GM23338 (cell line): ENCODE measurements around the gene PRM3. TPM values are rescaled to one million over a fixed set of nuclear protein-coding genes. Genes with fewer than 3 reads are reported as not detected.

Source experiments
- ATAC-seq: fragments of 200-7000 bp; cut with Tn5 transposase; 3 replicates; pipeline ENCODE4 v1.9.1; 2020
- DNase-seq: peaks from one replicate; pipeline ENCODE4 v3.0.0-alpha.2; 2015; ENCODE audit warnings: low spot score
- H2AFZ ChIP-seq: fragments of 200-600 bp; sonication (generic); 2 replicates; pipeline ENCODE4 v1.8.0; 2016; ENCODE audit warnings: antibody characterized with exemption, mild to moderate bottlenecking, moderate library complexity
- H3F3A ChIP-seq: fragments of 200-600 bp; sonication (generic); replicated peaks from 2 replicates; pipeline ENCODE4 v1.8.0; 2017; ENCODE audit warnings: antibody characterized with exemption, mixed run types, low read depth
- H3K27ac ChIP-seq: fragments of 200-600 bp; sonication (generic); 2 replicates; pipeline ENCODE4 v1.6.1; 2016; ENCODE audit warnings: low read depth
- H3K27me3 ChIP-seq: fragments of 200-600 bp; sonication (generic); 2 replicates; pipeline ENCODE4 v1.8.0; 2016; ENCODE audit warnings: mild to moderate bottlenecking, mixed run types, moderate library complexity; ENCODE audit not compliant: insufficient read depth
- H3K36me3 ChIP-seq: fragments of 200-600 bp; sonication (generic); 2 replicates; pipeline ENCODE4 v1.8.0; 2016; ENCODE audit warnings: mild to moderate bottlenecking; ENCODE audit not compliant: insufficient read depth
- H3K4me1 ChIP-seq: fragments of 200-600 bp; sonication (generic); 2 replicates; pipeline ENCODE4 v1.8.0; 2016; ENCODE audit warnings: mild to moderate bottlenecking, moderate library complexity; ENCODE audit not compliant: insufficient read depth
- H3K4me2 ChIP-seq: fragments of 200-600 bp; sonication (generic); 2 replicates; pipeline ENCODE4 v1.7.1; 2017; ENCODE audit warnings: mixed run types
- H3K4me3 ChIP-seq: fragments of 200-600 bp; sonication (generic); 2 replicates; pipeline ENCODE4 v1.6.1; 2016; ENCODE audit warnings: mixed run types
- H3K79me2 ChIP-seq: fragments of 200-600 bp; sonication (generic); replicated peaks from 2 replicates; pipeline ENCODE4 v1.8.0; 2017; ENCODE audit warnings: mild to moderate bottlenecking; ENCODE audit not compliant: insufficient read depth
- H3K9me2 ChIP-seq: fragments of 200-600 bp; sonication (generic); 2 replicates; pipeline ENCODE4 v1.8.0; 2017; ENCODE audit not compliant: insufficient read depth
- H4K20me1 ChIP-seq: fragments of 200-600 bp; sonication (generic); replicated peaks from 2 replicates; pipeline ENCODE4 v1.8.0; 2017; ENCODE audit warnings: mild to moderate bottlenecking; ENCODE audit not compliant: insufficient read depth
- H3K27ac Mint-ChIP-seq: 2 replicates; pipeline ENCODE4 v1.8.0; 2020; ENCODE audit warnings: inconsistent platforms, mild to moderate bottlenecking, moderate library complexity, mixed read lengths
- H3K27me3 Mint-ChIP-seq: 3 replicates; pipeline ENCODE4 v1.8.0; 2022; ENCODE audit warnings: low read depth, mild to moderate bottlenecking, moderate library complexity, mixed read lengths, inconsistent platforms; ENCODE audit not compliant: insufficient read depth, poor library complexity
- H3K36me3 Mint-ChIP-seq: 3 replicates; pipeline ENCODE4 v1.8.0; 2021; ENCODE audit warnings: low read depth, mild to moderate bottlenecking, inconsistent platforms, moderate library complexity, mixed read lengths
- H3K4me1 Mint-ChIP-seq: 3 replicates; pipeline ENCODE4 v1.8.0; 2020; ENCODE audit warnings: mild to moderate bottlenecking, inconsistent platforms, mixed read lengths
- H3K4me3 Mint-ChIP-seq: 3 replicates; pipeline ENCODE4 v1.8.0; 2021; ENCODE audit warnings: moderate library complexity, mild to moderate bottlenecking, inconsistent platforms, mixed read lengths
- H3K9me3 Mint-ChIP-seq: 3 replicates; pipeline ENCODE4 v1.8.0; 2020; ENCODE audit warnings: moderate library complexity, mild to moderate bottlenecking, inconsistent platforms, mixed read lengths
- CREB1 ChIP-seq: fragments of 250-450 bp; sonication (Bioruptor Pico); IDR thresholded peaks from 2 replicates; pipeline ENCODE4 v1.5.0; 2020; ENCODE audit warnings: low read depth, mild to moderate bottlenecking, moderate library complexity
- EZH2 ChIP-seq: fragments of 200-600 bp; sonication (generic); IDR thresholded peaks from one replicate; pipeline ENCODE4 v1.8.0; 2017; ENCODE audit warnings: antibody characterized with exemption, mild to moderate bottlenecking, low read depth; ENCODE audit not compliant: unreplicated experiment
- EZH2phosphoT487 ChIP-seq: fragments of 200-600 bp; sonication (generic); IDR thresholded peaks from one replicate; pipeline ENCODE4 v1.8.1; 2018; ENCODE audit warnings: antibody characterized with exemption; ENCODE audit not compliant: unreplicated experiment
- JUNB ChIP-seq: IDR thresholded peaks from one replicate; pipeline ENCODE4 v1.6.1; 2016; ENCODE audit warnings: antibody characterized with exemption; ENCODE audit not compliant: unreplicated experiment
- NANOG ChIP-seq: IDR thresholded peaks from 2 replicates; pipeline ENCODE4 v1.6.1; 2016; ENCODE audit warnings: antibody characterized with exemption, borderline replicate concordance
- POLR2AphosphoS5 ChIP-seq: IDR thresholded peaks from 2 replicates; pipeline ENCODE4 v1.6.1; 2016; ENCODE audit warnings: antibody characterized with exemption, low read depth
- STAT1 ChIP-seq: IDR thresholded peaks from one replicate; pipeline ENCODE4 v1.6.1; 2016; ENCODE audit warnings: antibody characterized with exemption; ENCODE audit not compliant: unreplicated experiment
- ZNF114 ChIP-seq: fragments of 250-450 bp; sonication (Bioruptor Pico); IDR thresholded peaks from 2 replicates; pipeline ENCODE4 v1.5.0; 2020; ENCODE audit warnings: mild to moderate bottlenecking, moderate library complexity
- ZNF331 ChIP-seq: fragments of 250-450 bp; sonication (Bioruptor Pico); IDR thresholded peaks from 2 replicates; pipeline ENCODE4 v1.5.0; 2020; ENCODE audit warnings: low read depth, mild to moderate bottlenecking, moderate library complexity
- polyA plus RNA-seq: library from polyadenylated mRNA; unstranded; fragments of >200 nt; fragmentation: Nextera tagmentation; extraction: Ambion mirVana; gene quantifications from 2 replicates; pipeline ENCODE4 v1.2.1, GENCODE V29; 2016
- total RNA-seq: library from RNA; depleted of rRNA; stranded (reverse); fragments of >200 nt; shearing (Covaris generic); gene quantifications from 2 replicates; pipeline ENCODE4 v1.2.3, GENCODE V29; 2014
- TF ChIP-seq, protein P1 (sequence below): fragments of 250-450 bp; sonication (Bioruptor Pico); IDR thresholded peaks from 2 replicates; pipeline ENCODE4 v1.5.0; 2020; ENCODE audit warnings: mild to moderate bottlenecking, moderate library complexity
- TF ChIP-seq, protein P2 (sequence below): IDR thresholded peaks from 2 replicates; pipeline ENCODE4 v1.6.1; 2016; ENCODE audit warnings: antibody characterized with exemption

Gene PRM3
- total and polyA plus RNA-seq, 2 experiments from 2014 or later, result not detected

DNA sequence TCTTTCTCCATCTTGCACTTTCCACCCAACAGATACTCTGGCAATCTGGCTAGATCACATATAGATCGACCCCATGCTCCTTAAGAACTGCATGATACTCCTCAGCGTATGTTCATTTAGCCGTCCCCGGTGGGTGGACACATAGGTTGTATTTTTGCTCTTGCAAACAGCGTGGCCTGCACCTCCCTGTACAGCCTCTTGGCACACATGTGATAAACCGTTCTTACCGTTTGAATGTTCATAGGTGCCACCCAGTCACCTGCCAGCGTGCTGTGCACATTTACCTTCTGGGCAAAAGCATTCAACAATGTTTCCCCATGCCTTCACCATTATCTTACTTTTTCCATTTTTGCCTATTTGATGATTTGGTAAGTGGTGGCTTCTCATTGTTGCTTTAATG lies 10.5 kb downstream of the PRM3 start:
- H3K36me3 ChIP-seq, result no peaks in the 10 kb centered on the region
- H3K9me3 Mint-ChIP-seq, result no peaks in the 10 kb centered on the region; the same call in 2 of the 3 replicates
- H4K20me1 ChIP-seq, result no peaks in the 10 kb centered on the region
- H3K4me2 ChIP-seq, result no peak overlapping the region
- H3K27me3 Mint-ChIP-seq, result peaks cover 11% of the 10 kb centered on the region
- peaks cover 6% of the 10 kb centered on the region for H3F3A ChIP-seq
- no peak for DNase-seq
- TF ChIP-seq, protein P1, sequence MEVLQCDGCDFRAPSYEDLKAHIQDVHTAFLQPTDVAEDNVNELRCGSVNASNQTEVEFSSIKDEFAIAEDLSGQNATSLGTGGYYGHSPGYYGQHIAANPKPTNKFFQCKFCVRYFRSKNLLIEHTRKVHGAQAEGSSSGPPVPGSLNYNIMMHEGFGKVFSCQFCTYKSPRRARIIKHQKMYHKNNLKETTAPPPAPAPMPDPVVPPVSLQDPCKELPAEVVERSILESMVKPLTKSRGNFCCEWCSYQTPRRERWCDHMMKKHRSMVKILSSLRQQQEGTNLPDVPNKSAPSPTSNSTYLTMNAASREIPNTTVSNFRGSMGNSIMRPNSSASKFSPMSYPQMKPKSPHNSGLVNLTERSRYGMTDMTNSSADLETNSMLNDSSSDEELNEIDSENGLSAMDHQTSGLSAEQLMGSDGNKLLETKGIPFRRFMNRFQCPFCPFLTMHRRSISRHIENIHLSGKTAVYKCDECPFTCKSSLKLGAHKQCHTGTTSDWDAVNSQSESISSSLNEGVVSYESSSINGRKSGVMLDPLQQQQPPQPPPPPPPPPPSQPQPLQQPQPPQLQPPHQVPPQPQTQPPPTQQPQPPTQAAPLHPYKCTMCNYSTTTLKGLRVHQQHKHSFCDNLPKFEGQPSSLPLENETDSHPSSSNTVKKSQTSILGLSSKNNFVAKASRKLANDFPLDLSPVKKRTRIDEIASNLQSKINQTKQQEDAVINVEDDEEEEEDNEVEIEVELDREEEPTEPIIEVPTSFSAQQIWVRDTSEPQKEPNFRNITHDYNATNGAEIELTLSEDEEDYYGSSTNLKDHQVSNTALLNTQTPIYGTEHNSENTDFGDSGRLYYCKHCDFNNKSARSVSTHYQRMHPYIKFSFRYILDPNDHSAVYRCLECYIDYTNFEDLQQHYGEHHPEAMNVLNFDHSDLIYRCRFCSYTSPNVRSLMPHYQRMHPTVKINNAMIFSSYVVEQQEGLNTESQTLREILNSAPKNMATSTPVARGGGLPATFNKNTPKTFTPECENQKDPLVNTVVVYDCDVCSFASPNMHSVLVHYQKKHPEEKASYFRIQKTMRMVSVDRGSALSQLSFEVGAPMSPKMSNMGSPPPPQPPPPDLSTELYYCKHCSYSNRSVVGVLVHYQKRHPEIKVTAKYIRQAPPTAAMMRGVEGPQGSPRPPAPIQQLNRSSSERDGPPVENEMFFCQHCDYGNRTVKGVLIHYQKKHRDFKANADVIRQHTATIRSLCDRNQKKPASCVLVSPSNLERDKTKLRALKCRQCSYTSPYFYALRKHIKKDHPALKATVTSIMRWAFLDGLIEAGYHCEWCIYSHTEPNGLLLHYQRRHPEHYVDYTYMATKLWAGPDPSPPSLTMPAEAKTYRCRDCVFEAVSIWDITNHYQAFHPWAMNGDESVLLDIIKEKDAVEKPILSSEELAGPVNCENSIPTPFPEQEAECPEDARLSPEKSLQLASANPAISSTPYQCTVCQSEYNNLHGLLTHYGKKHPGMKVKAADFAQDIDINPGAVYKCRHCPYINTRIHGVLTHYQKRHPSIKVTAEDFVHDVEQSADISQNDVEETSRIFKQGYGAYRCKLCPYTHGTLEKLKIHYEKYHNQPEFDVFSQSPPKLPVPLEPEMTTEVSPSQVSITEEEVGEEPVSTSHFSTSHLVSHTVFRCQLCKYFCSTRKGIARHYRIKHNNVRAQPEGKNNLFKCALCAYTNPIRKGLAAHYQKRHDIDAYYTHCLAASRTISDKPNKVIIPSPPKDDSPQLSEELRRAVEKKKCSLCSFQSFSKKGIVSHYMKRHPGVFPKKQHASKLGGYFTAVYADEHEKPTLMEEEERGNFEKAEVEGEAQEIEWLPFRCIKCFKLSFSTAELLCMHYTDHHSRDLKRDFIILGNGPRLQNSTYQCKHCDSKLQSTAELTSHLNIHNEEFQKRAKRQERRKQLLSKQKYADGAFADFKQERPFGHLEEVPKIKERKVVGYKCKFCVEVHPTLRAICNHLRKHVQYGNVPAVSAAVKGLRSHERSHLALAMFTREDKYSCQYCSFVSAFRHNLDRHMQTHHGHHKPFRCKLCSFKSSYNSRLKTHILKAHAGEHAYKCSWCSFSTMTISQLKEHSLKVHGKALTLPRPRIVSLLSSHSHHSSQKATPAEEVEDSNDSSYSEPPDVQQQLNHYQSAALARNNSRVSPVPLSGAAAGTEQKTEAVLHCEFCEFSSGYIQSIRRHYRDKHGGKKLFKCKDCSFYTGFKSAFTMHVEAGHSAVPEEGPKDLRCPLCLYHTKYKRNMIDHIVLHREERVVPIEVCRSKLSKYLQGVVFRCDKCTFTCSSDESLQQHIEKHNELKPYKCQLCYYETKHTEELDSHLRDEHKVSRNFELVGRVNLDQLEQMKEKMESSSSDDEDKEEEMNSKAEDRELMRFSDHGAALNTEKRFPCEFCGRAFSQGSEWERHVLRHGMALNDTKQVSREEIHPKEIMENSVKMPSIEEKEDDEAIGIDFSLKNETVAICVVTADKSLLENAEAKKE (CRISPR knock-in tag), result no peak
- TF ChIP-seq STAT1 (no peak), CREB1 (no peak), JUNB (no peak), NANOG (no peak), EZH2phosphoT487 (no peak), POLR2AphosphoS5 (no peak), ZNF331 (CRISPR knock-in tag) (no peak), EZH2 (no peak), ZNF114 (CRISPR knock-in tag) (no peak)
- TF ChIP-seq, protein P2, sequence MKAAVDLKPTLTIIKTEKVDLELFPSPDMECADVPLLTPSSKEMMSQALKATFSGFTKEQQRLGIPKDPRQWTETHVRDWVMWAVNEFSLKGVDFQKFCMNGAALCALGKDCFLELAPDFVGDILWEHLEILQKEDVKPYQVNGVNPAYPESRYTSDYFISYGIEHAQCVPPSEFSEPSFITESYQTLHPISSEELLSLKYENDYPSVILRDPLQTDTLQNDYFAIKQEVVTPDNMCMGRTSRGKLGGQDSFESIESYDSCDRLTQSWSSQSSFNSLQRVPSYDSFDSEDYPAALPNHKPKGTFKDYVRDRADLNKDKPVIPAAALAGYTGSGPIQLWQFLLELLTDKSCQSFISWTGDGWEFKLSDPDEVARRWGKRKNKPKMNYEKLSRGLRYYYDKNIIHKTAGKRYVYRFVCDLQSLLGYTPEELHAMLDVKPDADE, result no peak
- H3K4me1 ChIP-seq, result no peaks in the 10 kb centered on the region; the same call in 1 of the 2 replicates
- H3K4me1 Mint-ChIP-seq, result peaks cover 4% of the 10 kb centered on the region
- no peak overlapping the region for H3K27ac ChIP-seq
- ATAC-seq, result no peak
- H3K36me3 Mint-ChIP-seq, result no peaks in the 10 kb centered on the region
- H2AFZ ChIP-seq, result no peak overlapping the region
- H3K4me3 ChIP-seq, result no peak overlapping the region
- H3K27me3 ChIP-seq, result no peaks in the 10 kb centered on the region
- no peak overlapping the region for H3K4me3 Mint-ChIP-seq
- peaks cover 2% of the 10 kb centered on the region; the same call in 1 of the 2 replicates for H3K9me2 ChIP-seq
- no peaks in the 10 kb centered on the region for H3K79me2 ChIP-seq
- H3K27ac Mint-ChIP-seq, result no peak overlapping the region
